Activated effector memory CD4-positive, alpha-beta T cell treated with anti-CD3 and anti-CD28 coated beads, Interleukin-2, amount 50 U/mL, for 16 hours (primary cell): ENCODE measurements around the gene SMG7.
A peak's percentile ranks its signal among the peaks of the same experiment; 100 is the strongest.

Source experiments
- DNase-seq: peaks from one replicate; pipeline ENCODE4 v3.0.0-alpha.2; 2020

SMG7 gene

GRCh38 chr1:183470961-183471742 lies 1.1 kb upstream of the SMG7 start:
- DNase-seq: peak; percentile 90

- DNase-seq: peak; percentile 99
Observed at GRCh38 chr1:183471743-183472487, 384 bp upstream of the SMG7 start.

GRCh38 chr1:183473217-183473536 lies 878 bp downstream of the SMG7 start:
- no peak for DNase-seq

GRCh38 chr1:183476081-183476480 lies 3.8 kb downstream of the SMG7 start:
- DNase-seq: no peak

GRCh38 chr1:183477986-183478781 lies 5.9 kb downstream of the SMG7 start:
- DNase-seq: no peak

- DNase-seq: no peak
Observed at GRCh38 chr1:183480971-183481441, 8.7 kb downstream of the SMG7 start.

GRCh38 chr1:183483224-183483623 lies 10.9 kb downstream of the SMG7 start:
- no peak for DNase-seq

- no peak for DNase-seq
Observed at GRCh38 chr1:183484254-183484653, 12.0 kb downstream of the SMG7 start.

GRCh38 chr1:183484851-183485250 lies 12.6 kb downstream of the SMG7 start:
- no peak for DNase-seq

GRCh38 chr1:183487674-183488442 lies 15.6 kb downstream of the SMG7 start:
- DNase-seq: no peak

- no peak for DNase-seq
Observed at GRCh38 chr1:183490932-183491331, 18.6 kb downstream of the SMG7 start.

- DNase-seq: no peak
Observed at GRCh38 chr1:183493540-183494245, 21.4 kb downstream of the SMG7 start.

- no peak for DNase-seq
Observed at GRCh38 chr1:183495420-183495819, 23.1 kb downstream of the SMG7 start.

GRCh38 chr1:183497218-183497617 lies 24.9 kb downstream of the SMG7 start:
- DNase-seq: no peak

GRCh38 chr1:183498342-183498991 lies 26.2 kb downstream of the SMG7 start:
- DNase-seq: no peak

GRCh38 chr1:183505454-183506089 lies 33.3 kb downstream of the SMG7 start:
- no peak for DNase-seq

- no peak for DNase-seq
Observed at GRCh38 chr1:183506561-183506960, 34.3 kb downstream of the SMG7 start.

GRCh38 chr1:183508694-183509093 lies 36.4 kb downstream of the SMG7 start:
- no peak for DNase-seq

GRCh38 chr1:183512450-183512849 lies 40.2 kb downstream of the SMG7 start:
- DNase-seq: no peak

- DNase-seq: no peak
Observed at GRCh38 chr1:183514235-183514634, 41.9 kb downstream of the SMG7 start.
